ENCODE measurements around the gene ABCA1. TPM values are rescaled to one million over a fixed set of nuclear protein-coding genes. Genes with fewer than 3 reads are reported as not detected.

The ABCA1 gene
- total and polyA plus RNA-seq, 2 of the 13 experiments (the other 11 are each of a cell fraction or from before 2014, with no cell fraction given): 26.8 to 63.8 TPM

DNA sequence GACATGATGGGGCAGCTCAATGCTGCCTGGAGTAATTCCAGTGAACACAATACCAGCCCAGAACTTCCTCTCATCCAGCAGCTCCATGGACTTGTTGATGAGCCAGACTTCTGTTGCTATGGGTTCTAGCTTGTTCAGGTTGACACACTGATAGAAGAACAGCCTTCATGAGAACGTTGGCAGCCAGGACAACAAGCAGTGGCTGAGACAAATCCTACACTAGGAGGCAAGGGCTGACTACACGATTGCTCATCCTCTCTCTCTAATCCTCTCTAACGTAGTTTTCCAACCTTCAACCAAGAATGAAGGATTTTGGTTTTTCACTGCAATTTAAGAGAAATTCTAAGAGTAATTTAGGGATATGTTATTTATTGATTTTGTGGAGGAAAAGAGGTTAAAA is 96.3 kb downstream of the ABCA1 start:
- DNase-seq (ENCODE audit: low spot score) (no peak), FAIRE-seq (no peak), ATAC-seq (no peak)
- peaks cover under 1% of the 10 kb centered on the region; the same call in 1 of the 2 replicates for H4K20me1 ChIP-seq (ENCODE audit: insufficient read depth, low read length)
- in situ Hi-C loops (cut with HindIII; ENCODE audit: extremely low pct_ligation_motif_present, low pct_unique_long_range_greater_than_20kb): no loop called here
- intact Hi-C loops (cut with micrococcal nuclease; ENCODE audit: unreplicated experiment): no loop called here
- BruUV-seq (replicated peaks): no TSS peak
- no peak overlapping the region for H3K4me2 ChIP-seq (ENCODE audit: low read depth, low read length)
- ChIA-PET CTCF (ENCODE audit: low intra/inter-chr PET ratio, low total read pairs) (no interaction called here), POLR2A (interaction anchor here (0.7 kb wide), 1 partner anchor 323 kb away, joined by 3 read pairs; no protein-coding TSS in a partner anchor)
- H2AFZ ChIP-seq (ENCODE audit: low read length): no peak overlapping the region
- no peaks in the 10 kb centered on the region for H3K79me2 ChIP-seq (ENCODE audit: insufficient read depth, low read length)
- TF ChIP-seq ZBTB34 (CRISPR knock-in tag; IDR thresholded peaks at IDR 0.05): no peak
- peak; percentile 65 for TF ChIP-seq RBM22 (optimal IDR thresholded peaks at IDR 0.05; ENCODE audit: low read length)
- H3K9me3 ChIP-seq (ENCODE audit: low read length): no peaks in the 10 kb centered on the region
- 0 out of 2 replicates have a peak, but pooled peaks cover 8% of the 10 kb centered on the region for H3K4me1 ChIP-seq (ENCODE audit: insufficient read depth, low read length)
- H3K9ac ChIP-seq (ENCODE audit: insufficient read depth, low read depth, low read length): no peak overlapping the region
- H3K27me3 ChIP-seq (ENCODE audit: control insufficient read depth in 1 of 2, insufficient read depth in 2 of 2, low read length in 2 of 2): no peaks in the 10 kb centered on the region
- no peak overlapping the region for H3K27ac ChIP-seq (ENCODE audit: extremely low read length, insufficient read depth, low read length)
- 91% methylated on average over 3 of the region's 3 CpGs for WGBS (ENCODE audit: low lambda C conversion rate)
- peaks cover 53 to 87% of the 10 kb centered on the region in 2 experiments for H3K36me3 ChIP-seq (replicated peaks in 1 of 2; ENCODE audit: control insufficient read depth in 1 of 2, insufficient read depth in 2 of 2, low read length in 2 of 2)
- no peak overlapping the region for H3K4me3 ChIP-seq (replicated peaks in 1 of 3; ENCODE audit: insufficient read depth in 1 of 3, low read depth in 2 of 3, low read length in 3 of 3)

DNA sequence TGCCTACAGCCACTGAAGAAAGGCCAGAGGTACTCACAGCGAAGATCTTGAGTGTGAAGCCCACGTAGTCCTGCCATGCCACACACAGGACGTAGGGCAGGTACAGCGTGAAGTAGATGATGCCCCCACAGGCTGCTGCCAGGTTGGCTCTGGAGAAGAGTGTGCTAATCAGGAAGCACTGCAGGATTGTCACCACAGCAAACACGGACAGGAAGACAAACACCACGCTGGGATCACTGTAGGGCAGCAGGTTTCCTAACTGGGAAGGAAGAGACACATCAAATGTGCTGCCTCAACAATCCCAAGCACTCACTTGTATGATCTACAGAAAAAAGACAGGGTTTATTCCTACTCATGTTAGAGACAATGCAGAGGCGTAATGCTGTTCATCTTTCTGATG is 101.0 kb downstream of the ABCA1 start:
- BruUV-seq (replicated peaks): no TSS peak
- DNase-seq (ENCODE audit: low spot score) (no peak), FAIRE-seq (no peak), ATAC-seq (peak; percentile 22; the same call in 2 of the 3 replicates)
- H3K27me3 ChIP-seq (ENCODE audit: control insufficient read depth in 1 of 2, insufficient read depth in 2 of 2, low read length in 2 of 2): no peaks in the 10 kb centered on the region
- POLR2A ChIA-PET: no interaction called here
- peaks cover 63 to 93% of the 10 kb centered on the region in 2 experiments for H3K36me3 ChIP-seq (replicated peaks in 1 of 2; ENCODE audit: control insufficient read depth in 1 of 2, insufficient read depth in 2 of 2, low read length in 2 of 2)
- no peak overlapping the region for H3K4me2 ChIP-seq (ENCODE audit: low read depth, low read length)
- WGBS (ENCODE audit: low lambda C conversion rate): 93% methylated on average over 7 of the region's 7 CpGs
- no peak overlapping the region for H3K9ac ChIP-seq (ENCODE audit: insufficient read depth, low read depth, low read length)
- in situ Hi-C loops (cut with HindIII; ENCODE audit: extremely low pct_ligation_motif_present, low pct_unique_long_range_greater_than_20kb) (no loop called here), intact Hi-C loops (cut with micrococcal nuclease; ENCODE audit: unreplicated experiment) (no loop called here)
- H3K4me1 ChIP-seq (ENCODE audit: insufficient read depth, low read length): 0 out of 2 replicates have a peak, but pooled peaks cover 8% of the 10 kb centered on the region
- no peak overlapping the region for H3K27ac ChIP-seq (ENCODE audit: extremely low read length, insufficient read depth, low read length)
- H4K20me1 ChIP-seq (ENCODE audit: insufficient read depth, low read length): peaks cover 5% of the 10 kb centered on the region; the same call in 1 of the 2 replicates
- H3K9me3 ChIP-seq (ENCODE audit: low read length): no peaks in the 10 kb centered on the region
- no peaks in the 10 kb centered on the region for H3K79me2 ChIP-seq (ENCODE audit: insufficient read depth, low read length)
- H3K4me3 ChIP-seq (replicated peaks in 1 of 3; ENCODE audit: insufficient read depth in 1 of 3, low read depth in 2 of 3, low read length in 3 of 3): no peak overlapping the region
- CTCF ChIA-PET (ENCODE audit: low intra/inter-chr PET ratio, low total read pairs): no interaction called here
- H2AFZ ChIP-seq (ENCODE audit: low read length): no peak overlapping the region
- TF ChIP-seq POLR2A (IDR thresholded peaks at IDR 0.05; ENCODE audit: insufficient read depth in 1 of 2, low read depth in 2 of 2, low read length in 2 of 2): peak in 1 of 2 experiments; percentile 42; a peak in 1 of 4 replicates
- TF ChIP-seq TEF (CRISPR knock-in tag; IDR thresholded peaks at IDR 0.05): no peak
- TF ChIP-seq DPF2 (CRISPR knock-in tag; IDR thresholded peaks at IDR 0.05; ENCODE audit: borderline replicate concordance, low read depth): no peak
- no peak for TF ChIP-seq HIC2 (CRISPR knock-in tag; IDR thresholded peaks at IDR 0.05; ENCODE audit: low read depth)
- TF ChIP-seq SNAI1 (CRISPR knock-in tag; IDR thresholded peaks at IDR 0.05; ENCODE audit: borderline replicate concordance): no peak
- TF ChIP-seq RBM22 (optimal IDR thresholded peaks at IDR 0.05; ENCODE audit: low read length): peak; percentile 43
- no peak for TF ChIP-seq ZNF598 (CRISPR knock-in tag; IDR thresholded peaks at IDR 0.05; ENCODE audit: borderline replicate concordance)
- no peak for TF ChIP-seq ZC3H13 (CRISPR knock-in tag; IDR thresholded peaks at IDR 0.05)
- TF ChIP-seq POLR2G (IDR thresholded peaks at IDR 0.05; ENCODE audit: low read depth, low read length): no peak
- TF ChIP-seq HNF4A (CRISPR knock-in tag; IDR thresholded peaks at IDR 0.05): no peak
- TF ChIP-seq GPN1 (CRISPR knock-in tag; IDR thresholded peaks at IDR 0.05; ENCODE audit: borderline replicate concordance): no peak
- no peak for TF ChIP-seq PATZ1 (CRISPR knock-in tag; IDR thresholded peaks at IDR 0.05)
